GM18870 (cell line): Measurements from ENCODE around the gene PKMYT1.

Source experiments
- ATAC-seq: cut with Tn5 transposase; IDR thresholded peaks from one replicate; pipeline ENCODE4 v1.9.1; 2021; ENCODE audit warnings: moderate library complexity; ENCODE audit not compliant: unreplicated experiment

PKMYT1 gene

GRCh38 chr16:2980227-2981176 lies at the start of gene PKMYT1:
PKMYT1 (minus strand) TSS chr16:2980446; CDS start chr16:2979657, 789 bp downstream.
- ATAC-seq: no peak

- no peak for ATAC-seq
These were observed 49.4 kb upstream of the PKMYT1 start for GRCh38 chr16:3029491-3030221.

- ATAC-seq: no peak
These were observed 48.6 kb upstream of the PKMYT1 start for GRCh38 chr16:3028716-3029319.

- no peak for ATAC-seq
These were observed 47.9 kb upstream of the PKMYT1 start for GRCh38 chr16:3027983-3028715.

- ATAC-seq: no peak
These were observed 47.2 kb upstream of the PKMYT1 start for GRCh38 chr16:3027489-3027795.

GRCh38 chr16:3026609-3027488 lies 46.6 kb upstream of the PKMYT1 start:
- ATAC-seq: no peak

GRCh38 chr16:3026003-3026378 lies 45.7 kb upstream of the PKMYT1 start:
- no peak for ATAC-seq

GRCh38 chr16:3025032-3026002 lies 45.1 kb upstream of the PKMYT1 start:
- ATAC-seq: no peak

- peak; percentile 66 for ATAC-seq
These were observed 43.6 kb upstream of the PKMYT1 start, which contains the start of the genes HCFC1R1 and THOC6 for GRCh38 chr16:3023669-3024478. HCFC1R1 (minus strand) TSS chr16:3023942; CDS start chr16:3023941, 1 bp downstream. THOC6 (plus strand) TSS chr16:3024035; CDS start chr16:3024327, 292 bp downstream.

GRCh38 chr16:3023415-3023668 lies 43.1 kb upstream of the PKMYT1 start:
- no peak for ATAC-seq

GRCh38 chr16:3022684-3023414 lies 42.6 kb upstream of the PKMYT1 start:
- ATAC-seq: no peak

GRCh38 chr16:3022208-3022683 lies 42.0 kb upstream of the PKMYT1 start:
- ATAC-seq: no peak

- ATAC-seq: no peak
These were observed 41.4 kb upstream of the PKMYT1 start for GRCh38 chr16:3021449-3022207.

- no peak for ATAC-seq
These were observed 40.6 kb upstream of the PKMYT1 start for GRCh38 chr16:3020604-3021448.

- ATAC-seq: no peak
These were observed 40.0 kb upstream of the PKMYT1 start, which contains the start of gene TNFRSF12A for GRCh38 chr16:3020247-3020603. TNFRSF12A (plus strand) TSS chr16:3020368; CDS start chr16:3020398, 30 bp downstream.
